ENCODE results near the gene SMPD3.

DNA sequence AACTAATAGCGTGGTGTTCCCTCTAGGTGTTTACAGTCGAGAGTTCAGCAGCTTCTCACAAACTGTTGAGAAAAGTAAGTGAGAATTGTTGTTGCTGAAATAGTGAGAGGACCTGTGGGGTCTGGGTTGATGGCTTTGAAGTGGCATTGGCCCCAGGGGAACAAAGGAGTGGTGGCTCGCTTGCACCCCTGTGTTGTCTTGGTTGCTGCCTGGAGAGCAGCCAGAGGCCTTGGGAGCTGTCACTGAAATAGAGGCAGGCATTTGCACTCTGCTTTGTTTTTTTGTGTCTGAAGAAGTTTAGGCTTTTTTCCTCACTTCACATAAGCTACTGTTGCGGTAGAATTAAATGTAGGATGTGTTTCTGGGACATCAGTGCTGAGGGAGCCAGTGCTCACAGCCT lies 100.7 kb downstream of the SMPD3 start:
- no peak for TF ChIP-seq EZH2 (IDR thresholded peaks at IDR 0.05; ENCODE audit: borderline replicate concordance, low read length)
- TF ChIP-seq, protein P1, sequence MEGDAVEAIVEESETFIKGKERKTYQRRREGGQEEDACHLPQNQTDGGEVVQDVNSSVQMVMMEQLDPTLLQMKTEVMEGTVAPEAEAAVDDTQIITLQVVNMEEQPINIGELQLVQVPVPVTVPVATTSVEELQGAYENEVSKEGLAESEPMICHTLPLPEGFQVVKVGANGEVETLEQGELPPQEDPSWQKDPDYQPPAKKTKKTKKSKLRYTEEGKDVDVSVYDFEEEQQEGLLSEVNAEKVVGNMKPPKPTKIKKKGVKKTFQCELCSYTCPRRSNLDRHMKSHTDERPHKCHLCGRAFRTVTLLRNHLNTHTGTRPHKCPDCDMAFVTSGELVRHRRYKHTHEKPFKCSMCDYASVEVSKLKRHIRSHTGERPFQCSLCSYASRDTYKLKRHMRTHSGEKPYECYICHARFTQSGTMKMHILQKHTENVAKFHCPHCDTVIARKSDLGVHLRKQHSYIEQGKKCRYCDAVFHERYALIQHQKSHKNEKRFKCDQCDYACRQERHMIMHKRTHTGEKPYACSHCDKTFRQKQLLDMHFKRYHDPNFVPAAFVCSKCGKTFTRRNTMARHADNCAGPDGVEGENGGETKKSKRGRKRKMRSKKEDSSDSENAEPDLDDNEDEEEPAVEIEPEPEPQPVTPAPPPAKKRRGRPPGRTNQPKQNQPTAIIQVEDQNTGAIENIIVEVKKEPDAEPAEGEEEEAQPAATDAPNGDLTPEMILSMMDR (conservative IDR thresholded peaks at IDR 0.05 in 1 of 2, IDR thresholded peaks at IDR 0.05 in 1 of 2; ENCODE audit: extremely low read depth in 1 of 2, insufficient read depth in 1 of 2, low read depth in 1 of 2, low read length in 2 of 2) = no peak
